ENCODE data around the gene DACT3. TPM values are rescaled to one million over a fixed set of nuclear protein-coding genes. Genes with fewer than 3 reads are reported as not detected.

Gene DACT3
- total RNA-seq, 1 donor from 2014 or later: 18.3 TPM

- DNase-seq: no peak
- intact Hi-C loops (cut with micrococcal nuclease): loop anchor here (2.0 kb wide), 1 partner anchor 50 kb away; no protein-coding TSS in a partner anchor
- H3K4me1 ChIP-seq: peaks cover 17% of the 10 kb centered on the region
- H3K27ac ChIP-seq (replicated peaks): no peak overlapping the region
- H3K36me3 ChIP-seq: no peaks in the 10 kb centered on the region
- H3K4me3 ChIP-seq: no peak overlapping the region
- no peaks in the 10 kb centered on the region for H3K9me3 ChIP-seq (replicated peaks)
- peaks cover 3% of the 10 kb centered on the region for H3K27me3 ChIP-seq (ENCODE audit: low read depth)
- no peak for TF ChIP-seq CTCF (IDR thresholded peaks at IDR 0.05; ENCODE audit: borderline replicate concordance)
These were observed 4.1 kb upstream of the DACT3 start for GRCh38 chr19:46665072-46665471.

- peak overlapping the region; percentile 77 for H3K27ac ChIP-seq (replicated peaks)
- H3K4me1 ChIP-seq: peaks cover 34% of the 10 kb centered on the region
- peak; percentile 77 for DNase-seq
- no peaks in the 10 kb centered on the region for H3K9me3 ChIP-seq (replicated peaks)
- peak; percentile 97 for TF ChIP-seq CTCF (IDR thresholded peaks at IDR 0.05; ENCODE audit: borderline replicate concordance)
- no peaks in the 10 kb centered on the region for H3K36me3 ChIP-seq
- intact Hi-C loops (cut with micrococcal nuclease): no loop called here
- H3K4me3 ChIP-seq: peak overlapping the region; percentile 81
- peaks cover 22% of the 10 kb centered on the region for H3K27me3 ChIP-seq (ENCODE audit: low read depth)
These were observed 982 bp upstream of the DACT3 start for GRCh38 chr19:46661735-46662592.

GRCh38 chr19:46660551-46661019 is 397 bp downstream of the DACT3 start:
- peak; percentile 46 for DNase-seq
- peak overlapping the region; percentile 81 for H3K4me3 ChIP-seq
- intact Hi-C loops (cut with micrococcal nuclease): no loop called here
- no peaks in the 10 kb centered on the region for H3K9me3 ChIP-seq (replicated peaks)
- H3K4me1 ChIP-seq: peaks cover 34% of the 10 kb centered on the region
- peaks cover 22% of the 10 kb centered on the region for H3K27me3 ChIP-seq (ENCODE audit: low read depth)
- TF ChIP-seq CTCF (IDR thresholded peaks at IDR 0.05; ENCODE audit: borderline replicate concordance): no peak
- H3K27ac ChIP-seq (replicated peaks): peak overlapping the region; percentile 82
- H3K36me3 ChIP-seq: no peaks in the 10 kb centered on the region

- no peak for TF ChIP-seq CTCF (IDR thresholded peaks at IDR 0.05; ENCODE audit: borderline replicate concordance)
- intact Hi-C loops (cut with micrococcal nuclease): no loop called here
- Histone ChIP-seq H3K27ac (replicated peaks) (peak overlapping the region; percentile 82), H3K4me3 (peak overlapping the region; percentile 81), H3K9me3 (replicated peaks) (no peaks in the 10 kb centered on the region), H3K27me3 (ENCODE audit: low read depth) (peaks cover 22% of the 10 kb centered on the region), H3K4me1 (peaks cover 34% of the 10 kb centered on the region), H3K36me3 (no peaks in the 10 kb centered on the region)
- peak; percentile 22 for DNase-seq
These were observed 919 bp downstream of the DACT3 start for GRCh38 chr19:46660008-46660517.

GRCh38 chr19:46659151-46660007 is 1.6 kb downstream of the DACT3 start:
- peaks cover 25% of the 10 kb centered on the region for H3K27me3 ChIP-seq (ENCODE audit: low read depth)
- no peaks in the 10 kb centered on the region for H3K9me3 ChIP-seq (replicated peaks)
- TF ChIP-seq CTCF (IDR thresholded peaks at IDR 0.05; ENCODE audit: borderline replicate concordance): no peak
- peak overlapping the region; percentile 82 for H3K27ac ChIP-seq (replicated peaks)
- peak overlapping the region; percentile 81 for H3K4me3 ChIP-seq
- no peaks in the 10 kb centered on the region for H3K36me3 ChIP-seq
- peaks cover 34% of the 10 kb centered on the region for H3K4me1 ChIP-seq
- DNase-seq: no peak
- intact Hi-C loops (cut with micrococcal nuclease): no loop called here

Measured in left ventricle myocardium inferior (tissue), 1 donor.